Glomerular endothelial cell (primary cell): ENCODE data around the gene KRT77. TPM values are rescaled to one million over a fixed set of nuclear protein-coding genes. Genes with fewer than 3 reads are reported as not detected.

Source experiments
- total RNA-seq: library from RNA; depleted of rRNA; stranded (reverse); fragments of >200 nt; gene quantifications from 2 replicates; pipeline ENCODE4 v1.2.3, GENCODE V29; 2015

The KRT77 gene
- total RNA-seq, 1 donor from 2014 or later, result not detected

Other genes with a start within 250 kb of the KRT77 start
- not detected in 2 replicates for gene KRT6C, start 229.7 kb downstream of the KRT77 start, total RNA-seq
- gene KRT6A, start 210.3 kb downstream of the KRT77 start, total RNA-seq, result not detected in 2 replicates
- gene KRT5, start 183.1 kb downstream of the KRT77 start, total RNA-seq, result not detected in 2 replicates
- not detected in 2 replicates for gene KRT71, start 150.4 kb downstream of the KRT77 start, total RNA-seq
- not detected in 2 replicates for gene KRT74, start 129.7 kb downstream of the KRT77 start, total RNA-seq
- not detected in 2 replicates for gene KRT72, start 102.1 kb downstream of the KRT77 start, total RNA-seq
- gene KRT73, start 85.0 kb downstream of the KRT77 start, total RNA-seq, result not detected in 2 replicates
- gene KRT2, start 51.3 kb downstream of the KRT77 start, total RNA-seq, result not detected in 2 replicates
- gene KRT1, start 23.1 kb downstream of the KRT77 start, total RNA-seq, result not detected in 2 replicates
- not detected in 2 replicates for gene KRT76, start 73.8 kb upstream of the KRT77 start, total RNA-seq
- 0.18 TPM in 1 of 2 replicates, not detected in the other for gene KRT3, start 92.6 kb upstream of the KRT77 start, total RNA-seq
- gene KRT4, start 110.6 kb upstream of the KRT77 start, total RNA-seq, result not detected in 2 replicates
- 0.10 and 0.12 TPM in 2 replicates for gene KRT79, start 130.8 kb upstream of the KRT77 start, total RNA-seq
- gene KRT78, start 145.5 kb upstream of the KRT77 start, total RNA-seq, result not detected in 2 replicates
- gene KRT8, start 201.6 kb upstream of the KRT77 start, total RNA-seq, result 43.1 and 79.8 TPM in 2 replicates
- 297 and 429 TPM in 2 replicates for gene KRT18, start 245.6 kb upstream of the KRT77 start, total RNA-seq